HG03439 (cell line): ENCODE measurements around the gene ENTPD7.
"Not testable (repeated sequence)": the region's sequence is repeated elsewhere in the genome, so short reads cannot be mapped to it uniquely, and the experiment has no call there.

Source experiments
- ATAC-seq: cut with Tn5 transposase; IDR thresholded peaks from one replicate; pipeline ENCODE4 v1.9.1; 2021; ENCODE audit warnings: mild to moderate bottlenecking, moderate library complexity; ENCODE audit not compliant: unreplicated experiment

The ENTPD7 gene

GRCh38 chr10:99682032-99682431 is 22.7 kb downstream of the ENTPD7 start:
- no peak for ATAC-seq

DNA sequence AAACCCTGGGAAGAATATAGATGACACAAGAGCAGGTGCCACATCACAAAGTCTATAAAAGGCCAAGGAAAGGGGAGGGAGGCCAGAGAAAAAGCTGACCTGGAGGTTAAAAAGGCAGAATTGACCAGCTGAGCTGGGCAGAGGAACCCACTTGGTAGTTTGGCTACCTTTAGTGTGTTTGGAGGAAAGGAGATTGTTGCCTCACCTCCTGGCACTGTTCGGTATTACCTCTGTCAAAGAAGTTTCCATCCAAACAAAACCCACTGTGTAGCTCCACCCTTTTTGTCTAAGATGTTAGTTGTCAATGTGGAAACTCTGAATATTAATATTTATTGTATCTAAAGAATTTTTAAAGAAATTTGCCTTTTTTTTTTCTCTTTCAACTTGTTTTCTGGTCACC is 23.4 kb downstream of the ENTPD7 start:
- ATAC-seq: no peak

DNA sequence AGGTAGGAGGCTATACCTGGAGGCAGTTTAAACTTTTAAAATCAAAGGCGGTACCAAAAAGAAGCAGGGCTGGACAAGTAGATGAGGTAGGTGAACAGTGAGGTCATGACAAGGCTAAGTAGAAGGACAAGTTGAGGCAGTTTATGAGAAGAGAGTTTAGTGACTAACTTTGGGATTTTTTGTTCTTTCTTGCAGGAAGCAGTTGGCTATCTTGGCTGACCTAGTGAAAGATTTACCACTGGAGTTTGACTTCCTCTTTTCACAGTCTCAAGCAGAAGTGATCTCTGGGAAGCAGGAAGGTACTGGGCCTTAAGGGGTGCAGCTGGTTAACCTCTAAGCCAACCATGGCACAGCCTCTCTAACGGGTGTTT is 26.3 kb downstream of the ENTPD7 start:
- no peak for ATAC-seq

DNA sequence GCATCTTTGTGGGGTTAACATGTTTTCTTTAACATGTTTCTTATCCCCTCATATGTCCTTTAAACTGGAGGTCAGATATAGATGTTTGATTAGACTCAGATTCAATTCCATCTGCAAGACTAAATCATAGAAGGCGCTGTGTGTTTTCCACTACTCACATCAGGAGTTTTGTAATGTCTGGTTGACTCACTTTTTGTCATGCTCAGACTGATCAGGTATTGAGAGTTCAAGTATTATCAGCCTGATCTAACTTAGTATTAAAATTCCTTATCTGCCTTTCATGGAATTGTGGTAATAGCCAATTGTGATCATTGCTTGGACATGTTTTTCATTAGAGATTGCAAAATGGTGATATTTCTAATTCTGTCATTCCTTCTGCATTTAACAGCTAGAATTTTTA is 30.2 kb downstream of the ENTPD7 start:
- ATAC-seq: no peak

GRCh38 chr10:99693933-99694583 is 34.7 kb downstream of the ENTPD7 start:
- no peak for ATAC-seq

- ATAC-seq: no peak
These were observed 36.5 kb downstream of the ENTPD7 start for GRCh38 chr10:99695761-99696160.

DNA sequence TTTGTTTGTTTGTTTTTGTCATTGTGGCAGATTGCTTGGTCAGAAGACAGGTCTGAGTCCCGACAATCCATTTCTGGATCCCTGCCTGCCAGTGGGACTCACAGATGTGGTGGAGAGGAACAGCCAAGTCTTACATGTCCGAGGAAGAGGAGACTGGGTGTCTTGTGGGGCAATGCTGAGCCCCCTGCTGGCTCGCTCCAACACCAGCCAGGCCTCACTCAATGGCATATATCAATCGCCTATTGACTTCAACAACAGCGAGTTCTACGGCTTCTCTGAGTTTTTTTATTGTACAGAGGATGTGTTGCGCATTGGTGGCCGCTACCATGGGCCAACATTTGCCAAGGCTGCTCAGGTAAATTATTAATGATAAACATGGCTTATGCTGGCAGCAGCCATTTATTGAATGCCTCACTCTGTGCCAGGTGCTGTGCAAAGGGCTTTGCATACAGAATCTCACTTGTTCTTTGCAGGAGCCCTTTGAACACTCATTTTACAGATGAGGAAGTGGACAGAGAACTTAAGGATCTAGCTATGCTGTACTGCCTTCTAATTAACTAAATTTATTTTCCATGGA is 39.3 kb downstream of the ENTPD7 start:
- no peak for ATAC-seq

- ATAC-seq: no peak
These were observed 41.3 kb downstream of the ENTPD7 start for GRCh38 chr10:99700649-99701048.

- no peak for ATAC-seq
These were observed 49.2 kb downstream of the ENTPD7 start for GRCh38 chr10:99708428-99709012.

DNA sequence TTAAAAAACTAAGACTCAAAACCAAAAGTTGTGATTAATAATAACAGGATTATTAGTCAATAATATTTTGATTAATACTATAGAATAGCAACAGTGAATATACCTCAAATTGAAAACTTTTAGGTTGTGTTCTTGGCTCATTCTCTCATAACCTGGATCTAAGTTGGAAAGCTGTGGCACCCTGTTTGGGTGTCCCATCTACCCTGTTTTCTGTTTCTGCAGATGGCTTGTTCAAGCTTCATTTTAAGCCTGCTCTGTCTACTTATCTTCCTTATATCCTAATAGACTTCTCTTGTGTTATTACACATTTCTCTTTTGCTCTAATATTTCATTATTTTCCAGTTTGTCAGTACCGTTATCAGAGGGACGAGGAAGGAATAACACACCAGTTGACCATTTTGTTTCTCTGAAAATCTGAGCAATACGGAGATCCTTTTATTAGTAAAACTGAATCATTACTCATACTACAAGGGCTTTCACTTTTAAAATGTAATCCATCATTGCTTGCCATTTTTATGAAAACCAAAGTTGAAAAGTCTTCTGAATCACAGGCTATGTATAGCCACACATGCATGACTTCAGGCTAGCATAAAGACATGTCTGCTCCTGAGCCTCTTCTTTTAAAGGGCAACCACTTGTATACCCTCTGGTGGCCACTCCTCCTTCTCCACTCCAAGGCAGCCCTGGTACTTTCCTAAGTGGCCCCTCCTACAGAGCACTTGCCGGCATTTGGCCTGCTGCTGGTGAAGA is 50.3 kb downstream of the ENTPD7 start:
- peak; percentile 80 for ATAC-seq

- peak; percentile 46 for ATAC-seq
These were observed 51.9 kb downstream of the ENTPD7 start for GRCh38 chr10:99711129-99711719.

GRCh38 chr10:99714446-99714845 is 55.1 kb downstream of the ENTPD7 start:
- no peak for ATAC-seq

DNA sequence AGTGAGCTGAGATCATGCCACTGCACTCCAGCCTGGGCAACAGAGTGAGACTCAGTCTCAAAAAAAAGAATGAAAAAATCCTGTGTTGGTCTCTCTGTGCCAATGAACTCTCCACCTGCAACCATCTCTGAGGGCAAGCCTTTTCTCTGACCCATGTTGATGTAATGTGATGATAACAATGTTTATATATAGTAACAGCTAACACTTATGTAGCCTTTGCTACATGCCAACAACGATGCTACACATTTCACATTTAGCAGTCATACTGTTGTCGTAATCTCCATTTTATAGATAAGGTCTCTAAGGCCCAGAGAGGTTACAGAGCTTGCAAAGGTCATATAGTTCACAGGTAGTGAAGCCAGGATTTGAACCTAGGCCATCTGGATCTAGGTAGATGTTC is 61.1 kb downstream of the ENTPD7 start:
- no peak for ATAC-seq

DNA sequence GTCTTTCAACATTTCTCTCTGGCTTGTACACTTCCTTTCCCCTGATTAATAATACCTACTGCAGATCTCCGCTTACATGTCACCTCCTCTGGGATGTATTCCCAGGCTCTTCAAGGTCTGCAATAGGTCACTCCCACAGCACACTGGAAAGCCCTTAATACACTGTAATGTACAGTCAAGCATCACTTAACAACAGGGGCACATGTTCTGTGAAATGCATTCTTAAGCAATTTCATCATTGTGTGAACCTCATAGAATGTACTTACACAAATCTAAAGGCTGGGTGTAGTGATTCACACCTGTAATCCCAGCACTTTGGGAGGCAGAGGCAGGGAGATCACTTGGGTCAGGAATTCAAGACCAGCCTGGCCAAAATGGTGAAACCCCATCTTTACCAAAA is 70.7 kb downstream of the ENTPD7 start:
- ATAC-seq: no peak

DNA sequence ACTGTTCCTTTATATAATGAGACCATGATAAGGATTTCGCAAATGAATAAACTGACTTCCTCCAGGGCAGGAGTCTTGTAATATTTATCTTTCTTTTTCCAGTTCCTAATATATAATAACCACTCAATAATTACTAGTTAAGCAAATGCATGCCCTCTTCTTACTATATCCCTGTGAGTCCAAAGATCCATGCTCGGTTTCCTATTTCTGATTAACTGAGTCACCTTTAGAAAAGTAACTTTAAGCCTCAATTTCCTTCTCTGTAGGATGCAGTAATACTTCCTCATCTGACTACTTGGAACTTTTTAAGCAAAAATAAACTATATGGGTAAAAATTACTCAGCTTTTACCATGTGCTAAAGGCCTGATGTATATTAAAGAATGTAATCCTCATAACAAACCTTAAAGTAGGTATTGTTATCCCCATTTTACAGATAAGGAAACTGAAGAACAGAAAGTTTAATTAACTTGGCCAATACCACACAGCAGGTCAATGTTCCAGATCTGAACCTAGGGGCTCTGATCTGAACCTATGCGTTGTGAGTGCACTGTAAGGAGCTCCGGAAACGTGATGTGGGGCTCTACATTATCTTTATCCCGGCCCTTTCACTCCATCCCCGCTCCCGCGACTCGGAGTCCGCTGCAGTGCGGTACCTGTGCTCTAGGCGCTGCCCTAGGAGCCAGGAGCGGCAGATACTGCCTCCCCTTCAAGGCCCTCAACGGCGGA is 72.2 kb downstream of the ENTPD7 start:
- ATAC-seq: peak; percentile 41

DNA sequence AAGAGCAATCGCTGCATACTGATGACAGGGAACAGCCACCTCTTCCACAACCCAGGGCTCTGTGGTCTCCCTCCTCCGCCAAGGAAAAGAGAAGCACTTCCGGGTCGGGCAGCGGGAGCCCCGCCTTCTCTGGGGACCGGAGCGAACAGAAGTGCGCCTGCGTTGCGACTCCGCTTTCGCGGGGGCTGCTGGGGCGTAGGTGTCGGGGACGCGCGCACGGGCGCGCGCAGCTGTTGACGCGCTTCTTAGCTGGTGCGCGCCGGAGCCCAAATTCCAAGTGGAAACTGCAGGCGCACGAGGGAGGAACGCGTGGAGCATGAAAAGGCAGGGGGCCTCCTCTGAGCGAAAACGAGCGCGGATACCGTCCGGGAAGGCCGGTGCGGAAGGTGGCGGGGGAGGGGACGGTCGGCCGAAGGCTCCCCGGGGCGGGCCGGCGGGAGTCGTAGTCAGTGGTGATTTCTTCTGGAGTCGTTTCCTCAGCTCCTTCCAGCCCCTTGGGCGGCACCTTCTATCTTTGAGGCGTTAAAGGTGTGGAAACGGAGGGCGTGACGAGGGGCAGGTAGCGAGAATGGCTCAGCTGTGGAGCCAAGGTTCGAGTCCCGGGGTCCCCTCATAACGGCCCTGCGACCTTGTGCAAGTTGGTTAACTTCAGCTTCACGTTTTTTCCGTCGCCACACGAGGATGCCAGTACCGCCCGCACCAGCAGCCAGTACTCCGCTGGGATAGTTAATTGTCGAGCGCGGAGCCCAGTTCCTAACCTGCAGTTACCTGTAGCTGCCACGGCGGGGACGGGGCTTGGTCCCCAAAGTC is 72.9 kb downstream of the ENTPD7 start, which contains the start of the genes COX15 and CUTC:
Gene COX15, minus strand, starts transcription at position 95 of the 810 bp plus-strand sequence. Its CDS starts 78 bp downstream, at position 17.
Gene CUTC, plus strand, starts transcription at position 202 of the 810 bp plus-strand sequence. Its CDS starts 115 bp downstream, at position 317.
- ATAC-seq: peak; percentile 90

- no peak for ATAC-seq
These were observed 74.1 kb downstream of the ENTPD7 start for GRCh38 chr10:99733366-99733765.

- not testable (repeated sequence) for ATAC-seq
These were observed 74.8 kb downstream of the ENTPD7 start for GRCh38 chr10:99734111-99734510.

- ATAC-seq: no peak
These were observed 81.0 kb downstream of the ENTPD7 start for GRCh38 chr10:99740260-99740659.
